CD4-positive, alpha-beta memory T cell (primary cell): ENCODE results near the gene IMPACT. TPM values are rescaled to one million over a fixed set of nuclear protein-coding genes. Genes with fewer than 3 reads are reported as not detected.

Source experiments
- CTCF ChIA-PET: fragments of 350-600 bp; sonication (Branson Sonifier 250); formaldehyde crosslinking; loops from one replicate; lab custom pipeline; 2021; ENCODE audit warnings: inconsistent platforms; ENCODE audit not compliant: partially characterized antibody; lab: Charles Lee
- POLR2A ChIA-PET: fragments of 350-600 bp; sonication (Branson Sonifier 250); formaldehyde crosslinking; loops from one replicate; lab custom pipeline; 2021; ENCODE audit not compliant: partially characterized antibody; lab: Charles Lee
- DNase-seq, 5 donors: peaks; one replicate each; pipeline versions ENCODE4 v3.0.0 to v3.0.0-alpha.2; 2020 to 2022; ENCODE audit warnings: mixed read lengths in 1 of 5
- H3K27ac ChIP-seq: one replicate; pipeline ENCODE4 v1.7.0; 2013; ENCODE audit warnings: low read depth, low read length
- H3K27me3 ChIP-seq: 2 replicates; pipeline ENCODE4 v1.7.0; 2013; ENCODE audit warnings: mild to moderate bottlenecking, low read length, moderate library complexity; ENCODE audit not compliant: insufficient read depth
- H3K36me3 ChIP-seq: 2 replicates; pipeline ENCODE4 v1.7.0; 2013; ENCODE audit warnings: mild to moderate bottlenecking, low read length, moderate library complexity; ENCODE audit not compliant: insufficient read depth
- H3K4me1 ChIP-seq: 2 replicates; pipeline ENCODE4 v1.7.0; 2013; ENCODE audit warnings: mild to moderate bottlenecking, low read length, moderate library complexity; ENCODE audit not compliant: insufficient read depth
- H3K4me3 ChIP-seq, 2 donors: one replicate each; pipeline ENCODE4 v1.7.0; 2013; ENCODE audit warnings: low read length in 2 of 2, mild to moderate bottlenecking in 1 of 2
- H3K9me3 ChIP-seq, 2 donors: one replicate each; pipeline ENCODE4 v1.7.0; 2013; ENCODE audit warnings: low read length in 2 of 2, control low read depth in 1 of 2; ENCODE audit not compliant: control insufficient read depth in 1 of 2
- H3K27ac Mint-ChIP-seq, 7 donors: one replicate each; pipeline ENCODE4 v1.8.0; 2020 to 2021; ENCODE audit warnings: mixed read lengths in 7 of 7, mild to moderate bottlenecking in 6 of 7, inconsistent platforms in 3 of 7, moderate library complexity in 3 of 7
- H3K27me3 Mint-ChIP-seq, 2 donors: one replicate each; pipeline ENCODE4 v1.8.0; 2020 to 2021; ENCODE audit warnings: mixed read lengths in 2 of 2
- H3K36me3 Mint-ChIP-seq, 2 donors: one replicate each; pipeline ENCODE4 v1.8.0; 2020 to 2021; ENCODE audit warnings: mixed read lengths in 2 of 2, inconsistent platforms in 1 of 2, mild to moderate bottlenecking in 1 of 2
- H3K4me1 Mint-ChIP-seq, 4 donors: one replicate each; pipeline ENCODE4 v1.8.0; 2020 to 2021; ENCODE audit warnings: mixed read lengths in 4 of 4, mild to moderate bottlenecking in 1 of 4
- H3K4me3 Mint-ChIP-seq, 8 donors: one replicate each; pipeline ENCODE4 v1.8.0; 2020 to 2021; ENCODE audit warnings: mixed read lengths in 8 of 8, mild to moderate bottlenecking in 7 of 8, moderate library complexity in 6 of 8, inconsistent platforms in 3 of 8
- H3K9me3 Mint-ChIP-seq, 8 donors: one replicate each; pipeline ENCODE4 v1.8.0; 2020 to 2021; ENCODE audit warnings: mixed read lengths in 8 of 8, mild to moderate bottlenecking in 5 of 8, inconsistent platforms in 3 of 8, moderate library complexity in 1 of 8
- intact Hi-C: fragments of 100-400 bp; cut with micrococcal nuclease; formaldehyde crosslinking; loops from one replicate; pipeline ENCODE4 v1.15.1; 2023
- polyA plus RNA-seq, 2 donors: library from polyadenylated mRNA; unstranded; fragments of 300-500 nt; fragmentation: Illumina TruSeq; gene quantifications; one replicate each; pipeline ENCODE4 v1.2.3, GENCODE V29; 2021
- total RNA-seq, 2 experiments: library from RNA; stranded (reverse); gene quantifications; one replicate each; pipeline ENCODE4 v1.2.3, GENCODE V29; 2021

The IMPACT gene
- 10 to 100 TPM; 12.5 to 14.5 TPM for total RNA-seq
- 10 to 100 TPM; 15.5 to 20.9 TPM for polyA plus RNA-seq

DNA sequence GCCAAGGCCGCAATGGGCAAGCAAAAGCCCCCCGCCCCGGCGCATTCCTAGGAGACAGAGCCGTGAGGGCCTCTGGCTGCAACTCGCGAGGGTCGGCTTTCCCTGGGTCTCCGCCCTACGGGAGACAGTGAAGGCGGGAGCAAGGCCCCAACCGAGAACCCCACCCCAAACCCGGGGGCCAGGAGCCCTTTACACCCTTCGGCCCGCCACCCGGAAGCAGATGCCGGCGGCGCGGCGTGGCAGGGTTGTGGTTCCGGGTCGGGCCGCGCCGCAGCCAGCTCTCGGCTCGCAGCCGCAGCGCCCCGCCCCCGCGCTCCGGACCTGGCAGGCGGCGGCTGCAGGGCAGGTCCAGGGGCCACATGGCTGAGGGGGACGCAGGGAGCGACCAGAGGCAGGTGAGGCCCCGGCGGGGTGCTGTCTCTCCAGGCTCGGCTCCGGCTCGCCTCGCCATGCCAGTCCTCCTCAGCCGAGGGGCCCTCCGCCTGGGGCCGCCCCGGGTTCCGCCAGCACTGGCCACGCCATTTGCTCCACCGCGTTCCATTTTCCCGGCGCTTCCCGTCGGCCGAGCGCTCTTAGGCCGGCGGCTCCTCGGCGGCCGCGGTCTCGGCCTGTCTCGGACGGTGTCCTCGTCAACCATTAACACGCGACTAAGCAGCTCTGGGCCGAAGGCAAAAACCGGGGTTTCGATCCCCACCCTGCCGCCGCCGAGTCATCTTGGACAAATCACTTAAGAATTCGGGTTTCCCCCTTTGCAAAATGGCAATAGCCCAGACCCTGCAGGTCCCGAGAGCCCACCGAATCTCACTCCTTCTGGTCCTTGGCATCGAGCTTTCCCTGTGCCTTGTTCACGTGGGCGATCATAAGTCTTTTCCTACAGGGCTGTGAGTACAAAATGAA is at the start of gene IMPACT:
Gene IMPACT (plus strand): TSS at position 273 of the 897 bp plus-strand sequence. CDS start 87 bp downstream, at position 360.
- peaks cover 17% of the 10 kb centered on the region for H3K4me1 ChIP-seq
- POLR2A ChIA-PET: interaction anchor here (1.4 kb wide), 1 partner anchor 29 kb away, joined by 10 read pairs; the partner anchor contains the start of gene OSBPL1A
- H3K9me3 ChIP-seq: no peaks in the 10 kb centered on the region
- H3K36me3 ChIP-seq: no peaks in the 10 kb centered on the region
- peak within 1 kb of the TSS; percentile 44 for H3K27ac ChIP-seq
- Mint-ChIP-seq H3K27me3 (peaks cover 14 to 25% of the 10 kb centered on the region in 2 donors), H3K9me3 (peaks cover 0 to 13% (median 6%) of the 10 kb centered on the region in 8 donors), H3K4me3 (peak within 1 kb of the TSS; percentile 85 to 95 (median 88)), H3K27ac (peak within 1 kb of the TSS; percentile 45 to 94 (median 81)), H3K4me1 (peaks cover 16 to 30% (median 18%) of the 10 kb centered on the region in 4 donors), H3K36me3 (peaks cover 14 to 24% of the 10 kb centered on the region in 2 donors)
- peaks cover 1% of the 10 kb centered on the region for H3K27me3 ChIP-seq
- CTCF ChIA-PET: interaction anchor here (1.0 to 1.1 kb wide), 4 partner anchors 10 to 66 kb away, joined by 3 to 4 read pairs (median 3); no protein-coding TSS in a partner anchor
- H3K4me3 ChIP-seq: peak within 1 kb of the TSS; percentile 7 to 64
- intact Hi-C loops: loop anchor here (2.0 kb wide), 1 partner anchor 30 kb away; the partner anchor contains the start of gene OSBPL1A
- peak; percentile 52 to 83 (median 78) for DNase-seq

DNA sequence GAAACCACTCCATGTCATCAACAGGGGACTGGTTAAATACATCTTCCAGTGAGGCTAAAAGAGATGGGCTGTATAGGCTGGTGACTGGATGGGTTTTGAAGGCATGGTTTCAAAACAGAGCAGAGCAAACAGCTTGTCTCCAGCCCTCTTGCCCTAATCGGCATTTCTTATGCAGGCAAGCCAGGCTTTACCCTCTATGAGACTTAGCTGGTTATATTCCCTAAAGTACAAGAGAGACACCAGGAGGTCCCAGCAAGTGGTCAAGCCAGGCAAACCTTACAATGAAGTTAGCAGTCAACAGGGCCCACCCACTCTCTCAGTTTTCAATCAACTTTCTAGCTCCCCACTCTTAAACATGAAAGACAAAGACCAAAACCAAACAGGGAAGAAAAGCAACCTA is 47.9 kb upstream of the IMPACT start:
- no peak for DNase-seq
- no peak overlapping the region for H3K27ac Mint-ChIP-seq
- H3K27me3 Mint-ChIP-seq: no peaks in the 10 kb centered on the region
- H3K4me1 ChIP-seq: no peaks in the 10 kb centered on the region
- H3K4me1 Mint-ChIP-seq: peaks cover 0 to 3% (median 0%) of the 10 kb centered on the region in 4 donors
- CTCF ChIA-PET: interaction anchor here (3.9 kb wide), 1 partner anchor 19 kb away, joined by 15 read pairs; no protein-coding TSS in a partner anchor
- H3K4me3 ChIP-seq: no peak overlapping the region
- intact Hi-C loops: no loop called here
- H3K4me3 Mint-ChIP-seq: no peak overlapping the region
- no peaks in the 10 kb centered on the region for H3K36me3 ChIP-seq
- H3K27ac ChIP-seq: no peak overlapping the region
- no peaks in the 10 kb centered on the region for H3K27me3 ChIP-seq
- H3K36me3 Mint-ChIP-seq: peaks cover 0 to 4% of the 10 kb centered on the region in 2 donors
- POLR2A ChIA-PET: no interaction called here
- H3K9me3 ChIP-seq: no peaks in the 10 kb centered on the region
- no peaks in the 10 kb centered on the region for H3K9me3 Mint-ChIP-seq

- Histone ChIP-seq H3K27ac (no peak overlapping the region), H3K27me3 (no peaks in the 10 kb centered on the region), H3K9me3 (no peaks in the 10 kb centered on the region), H3K36me3 (no peaks in the 10 kb centered on the region), H3K4me1 (no peaks in the 10 kb centered on the region), H3K4me3 (no peak overlapping the region)
- no peak for DNase-seq
- Mint-ChIP-seq H3K4me1 (peaks cover 0 to 3% (median 0%) of the 10 kb centered on the region in 4 donors), H3K36me3 (peaks cover 0 to 8% of the 10 kb centered on the region in 2 donors), H3K9me3 (no peaks in the 10 kb centered on the region), H3K27ac (no peak overlapping the region), H3K4me3 (no peak overlapping the region), H3K27me3 (no peaks in the 10 kb centered on the region)
- ChIA-PET CTCF (interaction anchor here (0.8 to 0.9 kb wide), 2 partner anchors 18 to 108 kb away, joined by 3 read pairs; no protein-coding TSS in a partner anchor), POLR2A (no interaction called here)
- intact Hi-C loops: no loop called here
Measured at GRCh38 chr18:24380163-24380747, 46.2 kb upstream of the IMPACT start.

DNA sequence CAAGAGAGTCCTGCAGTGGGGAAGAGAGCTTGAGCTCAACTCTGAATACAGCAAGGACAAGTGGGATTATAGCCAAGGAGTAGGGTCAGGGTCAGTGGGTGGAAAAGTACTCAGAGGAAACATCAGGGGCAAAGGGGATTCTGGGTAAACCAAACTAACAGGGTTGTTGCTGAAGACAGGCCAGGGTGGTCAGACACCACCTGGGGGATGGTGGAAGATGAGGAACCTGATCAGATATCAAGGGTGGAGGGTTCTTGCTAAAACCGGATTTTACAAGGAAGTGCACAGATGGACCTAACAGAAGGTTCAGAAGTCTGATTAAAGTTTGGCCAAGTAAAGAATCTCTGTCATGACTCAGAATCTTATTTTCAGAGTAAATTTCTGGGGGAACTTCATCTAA is 45.3 kb upstream of the IMPACT start:
- CTCF ChIA-PET: interaction anchor here (1.0 kb wide), 1 partner anchor 107 kb away, joined by 3 read pairs; no protein-coding TSS in a partner anchor
- POLR2A ChIA-PET: no interaction called here
- Mint-ChIP-seq H3K27me3 (no peaks in the 10 kb centered on the region), H3K9me3 (no peaks in the 10 kb centered on the region), H3K36me3 (peaks cover 0 to 4% of the 10 kb centered on the region in 2 donors), H3K4me3 (no peak overlapping the region), H3K27ac (no peak overlapping the region), H3K4me1 (no peaks in the 10 kb centered on the region)
- Histone ChIP-seq H3K4me3 (no peak overlapping the region), H3K36me3 (no peaks in the 10 kb centered on the region), H3K9me3 (no peaks in the 10 kb centered on the region), H3K27me3 (no peaks in the 10 kb centered on the region), H3K27ac (no peak overlapping the region), H3K4me1 (no peaks in the 10 kb centered on the region)
- intact Hi-C loops: no loop called here
- no peak for DNase-seq

DNA sequence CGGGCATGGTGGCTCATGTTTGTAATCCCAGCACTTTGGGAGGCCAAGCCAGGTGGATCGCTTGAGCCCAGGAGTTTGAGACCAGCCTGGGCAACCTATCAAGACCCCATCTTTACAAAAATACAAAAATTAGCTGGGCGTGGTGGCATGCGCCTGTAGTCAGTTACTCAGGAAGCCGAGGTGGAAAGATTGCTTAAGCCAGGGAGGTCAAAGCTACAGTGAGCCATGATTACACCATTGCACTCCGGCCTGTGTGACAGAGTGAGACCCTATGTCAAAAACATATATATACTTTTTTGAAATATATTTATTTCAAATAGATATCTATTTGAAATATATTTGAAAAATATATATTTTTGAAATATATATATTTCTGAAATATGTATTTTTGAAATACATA is 39.8 kb upstream of the IMPACT start:
- CTCF ChIA-PET: no interaction called here
- Histone ChIP-seq H3K36me3 (no peaks in the 10 kb centered on the region), H3K27me3 (no peaks in the 10 kb centered on the region), H3K9me3 (no peaks in the 10 kb centered on the region), H3K4me3 (no peak overlapping the region), H3K27ac (no peak overlapping the region), H3K4me1 (no peaks in the 10 kb centered on the region)
- peaks cover 0 to 4% of the 10 kb centered on the region in 2 donors for H3K36me3 Mint-ChIP-seq
- H3K4me1 Mint-ChIP-seq: peaks cover 0 to 1% (median 0%) of the 10 kb centered on the region in 4 donors
- intact Hi-C loops: no loop called here
- DNase-seq: no peak
- POLR2A ChIA-PET: no interaction called here
- H3K27me3 Mint-ChIP-seq: peaks cover 0 to 6% of the 10 kb centered on the region in 2 donors
- H3K27ac Mint-ChIP-seq: no peak overlapping the region
- H3K9me3 Mint-ChIP-seq: no peaks in the 10 kb centered on the region
- no peak overlapping the region for H3K4me3 Mint-ChIP-seq

DNA sequence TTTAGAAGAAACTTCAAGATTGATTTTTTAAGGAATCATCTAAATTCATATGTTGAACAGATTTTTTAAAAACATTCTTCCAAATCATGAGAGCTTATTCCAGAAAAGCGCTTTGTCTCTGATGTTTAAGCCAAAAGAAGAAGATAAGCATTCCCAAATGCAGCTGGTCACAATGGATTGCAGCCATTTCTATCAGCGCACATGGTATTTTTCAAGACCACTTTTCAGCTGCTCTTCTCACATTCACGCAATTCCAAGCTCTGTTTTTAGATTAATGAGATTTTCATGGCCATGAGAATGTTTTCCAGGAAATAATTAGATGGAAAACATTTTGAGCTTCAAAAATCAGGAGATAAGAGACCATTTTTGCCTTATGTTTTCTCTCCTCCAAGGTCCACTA is 37.5 kb upstream of the IMPACT start:
- no peaks in the 10 kb centered on the region for H3K9me3 ChIP-seq
- Mint-ChIP-seq H3K36me3 (peaks cover 0 to 2% of the 10 kb centered on the region in 2 donors), H3K27ac (no peak overlapping the region), H3K4me1 (peaks cover 0 to 1% (median 0%) of the 10 kb centered on the region in 4 donors), H3K9me3 (no peaks in the 10 kb centered on the region), H3K27me3 (peaks cover 0 to 6% of the 10 kb centered on the region in 2 donors), H3K4me3 (no peak overlapping the region)
- no peak overlapping the region for H3K4me3 ChIP-seq
- intact Hi-C loops: no loop called here
- H3K36me3 ChIP-seq: no peaks in the 10 kb centered on the region
- POLR2A ChIA-PET: no interaction called here
- H3K27ac ChIP-seq: no peak overlapping the region
- CTCF ChIA-PET: no interaction called here
- no peak for DNase-seq
- no peaks in the 10 kb centered on the region for H3K27me3 ChIP-seq
- no peaks in the 10 kb centered on the region for H3K4me1 ChIP-seq
